HG03558 (cell line): ENCODE results near the gene PHF3.
A peak's percentile ranks its signal among the peaks of the same experiment; 100 is the strongest.

Experiments used
- ATAC-seq: cut with Tn5 transposase; IDR thresholded peaks from one replicate; pipeline ENCODE4 v1.9.1; 2021; ENCODE audit warnings: moderate number of reproducible peaks; ENCODE audit not compliant: unreplicated experiment; ENCODE audit errors: extremely low read depth

The PHF3 gene

GRCh38 chr6:63640062-63640461 lies 4.5 kb downstream of the PHF3 start:
- ATAC-seq, result no peak

- ATAC-seq, result no peak
Measured at GRCh38 chr6:63643862-63644261, 8.3 kb downstream of the PHF3 start.

GRCh38 chr6:63644668-63645326 lies 9.2 kb downstream of the PHF3 start:
- ATAC-seq, result no peak

- no peak for ATAC-seq
Measured at GRCh38 chr6:63649269-63649668, 13.7 kb downstream of the PHF3 start.

GRCh38 chr6:63649847-63650265 lies 14.3 kb downstream of the PHF3 start:
- ATAC-seq, result no peak

- ATAC-seq, result no peak
Measured at GRCh38 chr6:63652980-63653379, 17.4 kb downstream of the PHF3 start.

- no peak for ATAC-seq
Measured at GRCh38 chr6:63660757-63661156, 25.2 kb downstream of the PHF3 start.

- ATAC-seq, result no peak
Measured at GRCh38 chr6:63661769-63662168, 26.2 kb downstream of the PHF3 start.

GRCh38 chr6:63663147-63663955 lies 27.7 kb downstream of the PHF3 start:
- no peak for ATAC-seq

- no peak for ATAC-seq
Measured at GRCh38 chr6:63663956-63664281, 28.3 kb downstream of the PHF3 start.

- no peak for ATAC-seq
Measured at GRCh38 chr6:63671098-63671754, 35.6 kb downstream of the PHF3 start.

GRCh38 chr6:63672582-63673129 lies 37.1 kb downstream of the PHF3 start:
- ATAC-seq, result no peak

- no peak for ATAC-seq
Measured at GRCh38 chr6:63673692-63674091, 38.1 kb downstream of the PHF3 start.

GRCh38 chr6:63674635-63675034 lies 39.0 kb downstream of the PHF3 start:
- ATAC-seq, result no peak

GRCh38 chr6:63675138-63675537 lies 39.5 kb downstream of the PHF3 start:
- no peak for ATAC-seq

- ATAC-seq, result no peak
Measured at GRCh38 chr6:63676412-63677114, 41.0 kb downstream of the PHF3 start.

- ATAC-seq, result no peak
Measured at GRCh38 chr6:63677282-63677681, 41.7 kb downstream of the PHF3 start.

GRCh38 chr6:63683071-63683603 lies 47.5 kb downstream of the PHF3 start:
- ATAC-seq, result no peak

GRCh38 chr6:63685446-63686379 lies 50.1 kb downstream of the PHF3 start:
- ATAC-seq, result peak; percentile 53
